ENCODE results near the gene ESPL1.

DNA sequence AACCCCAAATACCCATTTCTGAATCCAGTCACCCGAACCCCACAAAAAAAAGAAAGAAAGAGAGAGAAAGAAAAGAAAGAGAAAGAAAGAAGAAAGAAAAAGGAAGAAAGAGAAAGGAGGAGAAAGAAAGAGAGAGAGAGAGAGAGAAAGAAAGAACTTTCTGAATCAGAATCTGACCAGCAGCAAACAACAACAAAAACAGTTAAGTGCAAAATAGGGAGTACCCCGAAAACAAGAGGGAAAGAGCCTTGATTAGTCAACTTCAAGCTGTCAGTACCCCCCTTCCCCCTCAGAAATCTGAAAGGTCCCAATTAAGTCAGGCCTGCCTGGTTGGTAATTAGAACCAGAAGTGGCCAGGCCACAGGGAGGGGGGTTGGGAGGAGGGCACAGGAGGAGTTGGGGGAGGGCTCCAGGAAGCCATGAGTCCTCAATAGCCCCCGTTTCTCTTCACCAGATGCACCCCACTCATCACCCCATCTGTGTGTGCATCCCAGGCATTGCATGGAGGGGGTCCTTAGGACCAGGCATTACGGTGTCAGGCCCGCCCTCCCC lies 45.9 kb upstream of the ESPL1 start:
- TF ChIP-seq, protein P1, sequence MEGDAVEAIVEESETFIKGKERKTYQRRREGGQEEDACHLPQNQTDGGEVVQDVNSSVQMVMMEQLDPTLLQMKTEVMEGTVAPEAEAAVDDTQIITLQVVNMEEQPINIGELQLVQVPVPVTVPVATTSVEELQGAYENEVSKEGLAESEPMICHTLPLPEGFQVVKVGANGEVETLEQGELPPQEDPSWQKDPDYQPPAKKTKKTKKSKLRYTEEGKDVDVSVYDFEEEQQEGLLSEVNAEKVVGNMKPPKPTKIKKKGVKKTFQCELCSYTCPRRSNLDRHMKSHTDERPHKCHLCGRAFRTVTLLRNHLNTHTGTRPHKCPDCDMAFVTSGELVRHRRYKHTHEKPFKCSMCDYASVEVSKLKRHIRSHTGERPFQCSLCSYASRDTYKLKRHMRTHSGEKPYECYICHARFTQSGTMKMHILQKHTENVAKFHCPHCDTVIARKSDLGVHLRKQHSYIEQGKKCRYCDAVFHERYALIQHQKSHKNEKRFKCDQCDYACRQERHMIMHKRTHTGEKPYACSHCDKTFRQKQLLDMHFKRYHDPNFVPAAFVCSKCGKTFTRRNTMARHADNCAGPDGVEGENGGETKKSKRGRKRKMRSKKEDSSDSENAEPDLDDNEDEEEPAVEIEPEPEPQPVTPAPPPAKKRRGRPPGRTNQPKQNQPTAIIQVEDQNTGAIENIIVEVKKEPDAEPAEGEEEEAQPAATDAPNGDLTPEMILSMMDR (conservative IDR thresholded peaks at IDR 0.05) = no peak
- TF ChIP-seq ZFX (IDR thresholded peaks at IDR 0.05) = no peak
